PC-3 (cell line): ENCODE data around the gene SEMA3B. TPM values are rescaled to one million over a fixed set of nuclear protein-coding genes. Genes with fewer than 3 reads are reported as not detected.

Experiments
- ATAC-seq: fragments of 200-7000 bp; cut with Tn5 transposase; 2 replicates; pipeline ENCODE4 v1.9.1; 2020; ENCODE audit warnings: mild to moderate bottlenecking, moderate library complexity
- BruUV-seq: library from RNA; stranded (reverse); fragments of 400-500 nt; replicated peaks from 2 replicates; lab custom pipeline; 2021; lab: Mats Ljungman, UMichigan
- CTCF ChIA-PET: fragments of 300-600 bp; sonication (Branson Sonifier 250); formaldehyde crosslinking; loops from one replicate; lab custom pipeline; 2022; ENCODE audit warnings: antibody characterized with exemption; lab: Charles Lee
- POLR2A ChIA-PET: fragments of 300-600 bp; sonication (Branson Sonifier 250); formaldehyde crosslinking; loops from one replicate; lab custom pipeline; 2022; ENCODE audit warnings: antibody characterized with exemption; ENCODE audit not compliant: unreplicated experiment; lab: Charles Lee
- DNase-seq: peaks from one replicate; pipeline ENCODE4 v3.0.0-alpha.2; 2015
- H2AFZ ChIP-seq: fragments of 300-600 bp; sonication (generic); 2 replicates; pipeline ENCODE4 v1.6.0; 2016; ENCODE audit warnings: antibody characterized with exemption, low read length
- H3F3A ChIP-seq: fragments of 300-600 bp; sonication (generic); one replicate; pipeline ENCODE4 v1.6.0; 2017; ENCODE audit warnings: antibody characterized with exemption, low read length, control low read depth, mild to moderate bottlenecking; ENCODE audit not compliant: unreplicated experiment
- H3K27ac ChIP-seq: fragments of 300-600 bp; sonication (generic); 2 replicates; pipeline ENCODE4 v1.5.1; 2016; ENCODE audit warnings: mild to moderate bottlenecking, low read length
- H3K27me3 ChIP-seq: fragments of 300-600 bp; sonication (generic); 2 replicates; pipeline ENCODE4 v1.6.1; 2016; ENCODE audit warnings: low read length, mixed read lengths
- H3K36me3 ChIP-seq: fragments of 300-600 bp; sonication (generic); 2 replicates; pipeline ENCODE4 v1.6.1; 2016; ENCODE audit warnings: low read depth, mixed run types, low read length, mixed read lengths
- H3K4me1 ChIP-seq: fragments of 300-600 bp; sonication (generic); 2 replicates; pipeline ENCODE4 v1.5.1; 2016; ENCODE audit warnings: low read length; ENCODE audit not compliant: insufficient read depth
- H3K4me2 ChIP-seq: fragments of 300-600 bp; sonication (generic); 2 replicates; pipeline ENCODE4 v1.6.0; 2016; ENCODE audit warnings: low read length
- H3K4me3 ChIP-seq: fragments of 300-600 bp; sonication (generic); 2 replicates; pipeline ENCODE4 v1.5.1; 2016; ENCODE audit warnings: mild to moderate bottlenecking, low read length, mixed read lengths
- H3K79me2 ChIP-seq: fragments of 300-600 bp; sonication (generic); 2 replicates; pipeline ENCODE4 v1.6.1; 2017; ENCODE audit warnings: low read length, mixed read lengths
- H3K9ac ChIP-seq: fragments of 300-600 bp; sonication (generic); 2 replicates; pipeline ENCODE4 v1.6.0; 2016; ENCODE audit warnings: mild to moderate bottlenecking, low read length
- H3K9me2 ChIP-seq: fragments of 300-600 bp; sonication (generic); replicated peaks from 2 replicates; pipeline ENCODE4 v1.6.1; 2016; ENCODE audit warnings: mixed run types, low read length, mixed read lengths
- H3K9me3 ChIP-seq: fragments of 300-600 bp; sonication (generic); 2 replicates; pipeline ENCODE4 v1.6.1; 2016; ENCODE audit warnings: low read length, mixed read lengths
- H4K20me1 ChIP-seq: fragments of 300-600 bp; sonication (generic); 2 replicates; pipeline ENCODE4 v1.6.1; 2016; ENCODE audit warnings: low read length, mixed read lengths
- EZH2 ChIP-seq: fragments of 300-600 bp; sonication (generic); IDR thresholded peaks from one replicate; pipeline ENCODE4 v1.6.1; 2017; ENCODE audit warnings: antibody characterized with exemption, mild to moderate bottlenecking, low read length; ENCODE audit not compliant: unreplicated experiment
- EZH2phosphoT487 ChIP-seq: fragments of 300-600 bp; sonication (generic); IDR thresholded peaks from 2 replicates; pipeline ENCODE4 v1.6.1; 2018; ENCODE audit warnings: mild to moderate bottlenecking, antibody characterized with exemption, low read length, borderline replicate concordance
- intact Hi-C: fragments of 100-400 bp; cut with micrococcal nuclease; formaldehyde crosslinking; loops from 2 replicates; pipeline ENCODE4 v1.9.0; 2023
- total RNA-seq: library from RNA; depleted of rRNA; stranded (reverse); fragments of >200 nt; gene quantifications from 2 replicates; pipeline ENCODE4 v1.2.3, GENCODE V29; 2014
- TF ChIP-seq, protein P1 (sequence below): fragments of 300-600 bp; sonication (generic); conservative IDR thresholded peaks from 2 replicates; pipeline ENCODE4 v1.5.1; 2017; ENCODE audit warnings: antibody characterized with exemption, low read depth, mild to moderate bottlenecking, low read length

The SEMA3B gene
- total RNA-seq, 1 experiment from 2014 or later, result 40.1 TPM

DNA sequence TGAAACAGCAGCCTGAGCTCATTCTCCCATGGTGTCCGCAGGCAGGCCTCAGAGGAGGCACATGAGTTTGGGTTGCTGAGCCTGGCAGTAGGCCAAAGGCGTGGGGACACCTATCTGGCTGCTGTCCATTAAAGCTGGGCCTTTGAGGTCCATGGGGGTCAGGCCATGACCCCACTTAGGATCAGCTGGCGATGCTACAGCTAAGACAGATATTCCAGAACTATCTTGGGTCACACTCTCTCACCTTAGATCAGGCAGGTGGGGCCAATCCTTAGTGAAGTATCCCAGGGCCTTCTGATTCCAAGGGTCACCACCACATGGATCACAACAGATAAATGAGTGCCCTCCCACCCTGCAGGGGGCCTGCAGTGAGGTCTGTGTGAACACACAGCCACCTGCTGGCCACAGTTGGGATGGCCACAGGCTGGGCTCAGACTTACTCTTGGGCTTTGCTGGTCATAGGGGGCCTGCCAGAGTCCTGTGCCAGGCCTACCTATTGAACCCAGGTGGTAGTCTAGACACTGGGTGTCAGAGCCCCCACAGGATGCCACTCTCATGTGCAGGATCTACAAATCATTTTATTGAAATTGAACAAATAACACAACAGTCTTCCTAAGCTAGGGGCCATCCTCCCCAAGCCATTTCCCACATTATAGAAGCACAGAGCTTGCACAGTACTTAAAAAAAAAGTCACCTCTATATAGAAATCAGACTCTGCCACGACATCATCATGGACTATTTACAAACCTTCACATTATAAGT is 55.6 kb downstream of the SEMA3B start:
- H4K20me1 ChIP-seq, result no peaks in the 10 kb centered on the region
- DNase-seq, result peak; percentile 80
- TF ChIP-seq EZH2 (no peak), EZH2phosphoT487 (no peak)
- TF ChIP-seq, protein P1, sequence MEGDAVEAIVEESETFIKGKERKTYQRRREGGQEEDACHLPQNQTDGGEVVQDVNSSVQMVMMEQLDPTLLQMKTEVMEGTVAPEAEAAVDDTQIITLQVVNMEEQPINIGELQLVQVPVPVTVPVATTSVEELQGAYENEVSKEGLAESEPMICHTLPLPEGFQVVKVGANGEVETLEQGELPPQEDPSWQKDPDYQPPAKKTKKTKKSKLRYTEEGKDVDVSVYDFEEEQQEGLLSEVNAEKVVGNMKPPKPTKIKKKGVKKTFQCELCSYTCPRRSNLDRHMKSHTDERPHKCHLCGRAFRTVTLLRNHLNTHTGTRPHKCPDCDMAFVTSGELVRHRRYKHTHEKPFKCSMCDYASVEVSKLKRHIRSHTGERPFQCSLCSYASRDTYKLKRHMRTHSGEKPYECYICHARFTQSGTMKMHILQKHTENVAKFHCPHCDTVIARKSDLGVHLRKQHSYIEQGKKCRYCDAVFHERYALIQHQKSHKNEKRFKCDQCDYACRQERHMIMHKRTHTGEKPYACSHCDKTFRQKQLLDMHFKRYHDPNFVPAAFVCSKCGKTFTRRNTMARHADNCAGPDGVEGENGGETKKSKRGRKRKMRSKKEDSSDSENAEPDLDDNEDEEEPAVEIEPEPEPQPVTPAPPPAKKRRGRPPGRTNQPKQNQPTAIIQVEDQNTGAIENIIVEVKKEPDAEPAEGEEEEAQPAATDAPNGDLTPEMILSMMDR, result peak; percentile 96
- BruUV-seq, result no TSS peak
- H2AFZ ChIP-seq, result no peak overlapping the region
- ATAC-seq, result peak; percentile 25
- H3K36me3 ChIP-seq, result peaks cover under 1% of the 10 kb centered on the region; the same call in 1 of the 2 replicates
- H3K9me3 ChIP-seq, result no peaks in the 10 kb centered on the region
- H3K4me1 ChIP-seq, result peaks cover 21% of the 10 kb centered on the region
- H3K4me2 ChIP-seq, result no peak overlapping the region
- H3K9me2 ChIP-seq, result no peaks in the 10 kb centered on the region
- intact Hi-C loops, result loop anchor here (1.0 to 5.0 kb wide), 2 partner anchors 50 to 127 kb away; no protein-coding TSS in a partner anchor
- CTCF ChIA-PET, result interaction anchor here (0.6 to 1.4 kb wide), 7 partner anchors 13 to 1673 kb away, joined by 3 to 7 read pairs (median 4); partner anchors contain the start of genes HYAL1, HYAL3, IFRD2 and NAA80
- no peak overlapping the region for H3K4me3 ChIP-seq
- peaks cover 33% of the 10 kb centered on the region for H3K79me2 ChIP-seq
- H3K27me3 ChIP-seq, result no peaks in the 10 kb centered on the region
- no peak overlapping the region for H3K9ac ChIP-seq
- no peaks in the 10 kb centered on the region for H3F3A ChIP-seq
- no peak overlapping the region for H3K27ac ChIP-seq
- POLR2A ChIA-PET, result interaction anchor here (0.6 kb wide), 2 partner anchors 11 to 89 kb away, joined by 5 to 6 read pairs; no protein-coding TSS in a partner anchor

DNA sequence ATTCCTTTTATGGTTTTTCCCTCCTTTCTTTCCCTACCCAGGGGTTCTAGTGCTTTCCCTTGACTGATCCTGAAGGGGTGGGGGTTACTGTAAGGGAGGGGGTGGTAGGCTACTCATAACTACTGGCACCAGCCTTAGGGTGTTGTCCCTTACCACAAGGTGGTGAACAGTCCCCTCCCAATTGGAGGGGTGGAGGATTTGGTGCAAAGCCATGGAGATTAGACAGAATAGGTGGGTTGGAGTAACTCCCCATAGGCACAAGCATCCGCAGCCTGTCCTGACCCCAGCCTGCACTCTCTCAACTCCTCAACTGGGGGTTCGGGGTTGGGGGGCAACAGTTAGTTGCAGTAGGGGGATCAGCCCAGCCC is 56.1 kb downstream of the SEMA3B start:
- Histone ChIP-seq H3K27me3 (no peaks in the 10 kb centered on the region), H2AFZ (no peak overlapping the region), H3K9ac (no peak overlapping the region), H3F3A (no peaks in the 10 kb centered on the region), H3K9me2 (no peaks in the 10 kb centered on the region), H3K4me3 (no peak overlapping the region), H3K9me3 (no peaks in the 10 kb centered on the region), H3K36me3 (peaks cover 5% of the 10 kb centered on the region; the same call in 1 of the 2 replicates), H4K20me1 (no peaks in the 10 kb centered on the region), H3K27ac (no peak overlapping the region), H3K4me2 (no peak overlapping the region), H3K79me2 (peaks cover 28% of the 10 kb centered on the region), H3K4me1 (peaks cover 15% of the 10 kb centered on the region; the same call in 1 of the 2 replicates)
- no peak for TF ChIP-seq EZH2phosphoT487
- TF ChIP-seq EZH2, result no peak
- TF ChIP-seq, protein P1, result no peak
- intact Hi-C loops, result no loop called here
- ATAC-seq (no peak), DNase-seq (no peak)
- no TSS peak for BruUV-seq
- ChIA-PET POLR2A (interaction anchor here (0.6 kb wide), 1 partner anchor 90 kb away, joined by 5 read pairs; no protein-coding TSS in a partner anchor), CTCF (interaction anchor here (0.6 to 1.0 kb wide), 3 partner anchors 12 to 1673 kb away, joined by 3 to 4 read pairs (median 3); partner anchors contain the start of gene IFRD2)
